PC-3 (cell line): ENCODE data around the gene ZNF84.

Experiments
- CTCF ChIP-seq: fragments of 300-600 bp; sonication (generic); conservative IDR thresholded peaks from 2 replicates; pipeline ENCODE4 v1.5.1; 2017; ENCODE audit warnings: antibody characterized with exemption, low read depth, mild to moderate bottlenecking, low read length
- EZH2 ChIP-seq: fragments of 300-600 bp; sonication (generic); IDR thresholded peaks from one replicate; pipeline ENCODE4 v1.6.1; 2017; ENCODE audit warnings: antibody characterized with exemption, mild to moderate bottlenecking, low read length; ENCODE audit not compliant: unreplicated experiment
- EZH2phosphoT487 ChIP-seq: fragments of 300-600 bp; sonication (generic); IDR thresholded peaks from 2 replicates; pipeline ENCODE4 v1.6.1; 2018; ENCODE audit warnings: mild to moderate bottlenecking, antibody characterized with exemption, low read length, borderline replicate concordance

- TF ChIP-seq EZH2 (no peak), CTCF (no peak), EZH2phosphoT487 (no peak)
These were observed 26.5 kb upstream of the ZNF84 start for GRCh38 chr12:133010657-133011297.
